OCI-LY3 (cell line): ENCODE results near the gene KDM4B.

ENCODE experiments used
- EZH2phosphoT487 ChIP-seq: fragments of 200-600 bp; shearing (Covaris generic); IDR thresholded peaks from 2 replicates; pipeline ENCODE4 v1.6.1; 2018; ENCODE audit warnings: antibody characterized with exemption, mixed run types, low read depth
- TF ChIP-seq, protein P1 (sequence below): fragments of 200-600, 300-600 bp; sonication (generic); IDR thresholded peaks from 2 replicates; pipeline ENCODE4 v1.5.1; 2014; ENCODE audit warnings: antibody characterized with exemption, low read length, low read depth

DNA sequence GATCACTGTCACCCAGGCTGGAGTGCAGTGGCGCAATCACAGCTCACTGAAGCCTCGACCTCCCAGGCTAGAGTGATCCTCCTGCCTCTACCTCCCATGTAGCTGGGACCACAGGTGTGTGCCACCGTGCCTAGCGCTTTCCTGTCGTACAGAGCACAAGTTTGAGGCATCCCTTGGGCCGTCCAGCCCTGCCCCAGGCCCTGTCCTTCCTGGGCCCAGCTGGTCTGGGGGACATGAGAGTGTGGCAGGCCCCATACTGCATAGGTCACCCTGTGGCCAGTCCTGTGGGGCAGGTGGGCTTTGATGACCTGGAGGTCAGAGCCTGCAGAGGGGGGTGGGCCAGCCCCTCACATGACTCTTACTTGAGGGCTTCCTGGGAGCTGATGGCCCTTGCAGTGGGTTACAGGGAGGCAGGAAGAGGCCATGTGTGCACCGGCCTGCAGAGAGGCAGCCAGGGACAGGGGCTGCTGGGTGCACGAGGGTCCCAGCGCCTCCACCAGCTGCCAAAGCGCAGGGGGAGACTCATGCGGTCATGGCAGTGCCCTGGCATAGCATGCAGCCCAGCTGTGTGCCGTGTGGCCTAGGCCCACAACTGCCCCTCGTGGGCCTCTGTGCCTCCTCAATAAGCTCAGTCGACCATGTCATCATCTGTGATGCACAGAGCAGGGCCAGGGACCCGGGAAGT, 61.4 kb downstream of the KDM4B start:
- TF ChIP-seq, protein P1, sequence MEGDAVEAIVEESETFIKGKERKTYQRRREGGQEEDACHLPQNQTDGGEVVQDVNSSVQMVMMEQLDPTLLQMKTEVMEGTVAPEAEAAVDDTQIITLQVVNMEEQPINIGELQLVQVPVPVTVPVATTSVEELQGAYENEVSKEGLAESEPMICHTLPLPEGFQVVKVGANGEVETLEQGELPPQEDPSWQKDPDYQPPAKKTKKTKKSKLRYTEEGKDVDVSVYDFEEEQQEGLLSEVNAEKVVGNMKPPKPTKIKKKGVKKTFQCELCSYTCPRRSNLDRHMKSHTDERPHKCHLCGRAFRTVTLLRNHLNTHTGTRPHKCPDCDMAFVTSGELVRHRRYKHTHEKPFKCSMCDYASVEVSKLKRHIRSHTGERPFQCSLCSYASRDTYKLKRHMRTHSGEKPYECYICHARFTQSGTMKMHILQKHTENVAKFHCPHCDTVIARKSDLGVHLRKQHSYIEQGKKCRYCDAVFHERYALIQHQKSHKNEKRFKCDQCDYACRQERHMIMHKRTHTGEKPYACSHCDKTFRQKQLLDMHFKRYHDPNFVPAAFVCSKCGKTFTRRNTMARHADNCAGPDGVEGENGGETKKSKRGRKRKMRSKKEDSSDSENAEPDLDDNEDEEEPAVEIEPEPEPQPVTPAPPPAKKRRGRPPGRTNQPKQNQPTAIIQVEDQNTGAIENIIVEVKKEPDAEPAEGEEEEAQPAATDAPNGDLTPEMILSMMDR, result no peak
- no peak for TF ChIP-seq EZH2phosphoT487
